Brain microvascular endothelial cell (primary cell): ENCODE results near the gene SHISA9.

Experiments used
- DNase-seq: peaks from one replicate; pipeline ENCODE4 v3.0.0-alpha.2; 2020
- H3K27ac ChIP-seq: fragments of 250-450 bp; sonication (Bioruptor Pico); 2 replicates; pipeline ENCODE4 v1.5.1; 2020; ENCODE audit warnings: mild to moderate bottlenecking, moderate library complexity
- H3K27me3 ChIP-seq: fragments of 250-450 bp; sonication (Bioruptor Pico); replicated peaks from 2 replicates; pipeline ENCODE4 v1.5.1; 2020; ENCODE audit warnings: mild to moderate bottlenecking
- H3K36me3 ChIP-seq: fragments of 250-450 bp; sonication (Bioruptor Pico); replicated peaks from 2 replicates; pipeline ENCODE4 v1.5.1; 2020; ENCODE audit warnings: mild to moderate bottlenecking
- H3K4me3 ChIP-seq: 2 replicates; pipeline ENCODE4 v1.5.1; 2011; ENCODE audit warnings: low read depth, mild to moderate bottlenecking, control low read depth, low read length, moderate library complexity
- CTCF ChIP-seq: IDR thresholded peaks from 2 replicates; pipeline ENCODE4 v1.5.1; 2011; ENCODE audit warnings: low read depth, mild to moderate bottlenecking, moderate library complexity, low read length, control low read depth, inconsistent platforms; ENCODE audit errors: missing control alignments
- in situ Hi-C: cut with HindIII; loops from 2 replicates; pipeline ENCODE4 v1.10.0; 2017; ENCODE audit warnings: low sequenced_read_pairs, low pct_ligation_motif_present

SHISA9 gene

GRCh38 chr16:13012601-13013000, 111.2 kb downstream of the SHISA9 start:
- Histone ChIP-seq H3K36me3 (no peaks in the 10 kb centered on the region), H3K4me3 (no peak overlapping the region), H3K27ac (no peak overlapping the region), H3K27me3 (no peaks in the 10 kb centered on the region)
- in situ Hi-C loops, result no loop called here
- DNase-seq, result no peak
- TF ChIP-seq CTCF, result no peak

- no peak overlapping the region for H3K4me3 ChIP-seq
- H3K36me3 ChIP-seq, result no peaks in the 10 kb centered on the region
- no peaks in the 10 kb centered on the region for H3K27me3 ChIP-seq
- no peak for DNase-seq
- in situ Hi-C loops, result no loop called here
- H3K27ac ChIP-seq, result no peak overlapping the region
- no peak for TF ChIP-seq CTCF
Measured at GRCh38 chr16:13013043-13013442, 111.6 kb downstream of the SHISA9 start.

- H3K27ac ChIP-seq, result no peak overlapping the region
- DNase-seq, result no peak
- no peaks in the 10 kb centered on the region for H3K36me3 ChIP-seq
- in situ Hi-C loops, result no loop called here
- H3K4me3 ChIP-seq, result no peak overlapping the region
- no peak for TF ChIP-seq CTCF
- H3K27me3 ChIP-seq, result no peaks in the 10 kb centered on the region
Measured at GRCh38 chr16:13014476-13014875, 113.1 kb downstream of the SHISA9 start.

GRCh38 chr16:13018026-13018425, 116.6 kb downstream of the SHISA9 start:
- no peaks in the 10 kb centered on the region for H3K27me3 ChIP-seq
- TF ChIP-seq CTCF, result no peak
- H3K27ac ChIP-seq, result no peak overlapping the region
- no peaks in the 10 kb centered on the region for H3K36me3 ChIP-seq
- H3K4me3 ChIP-seq, result no peak overlapping the region
- no peak for DNase-seq
- in situ Hi-C loops, result no loop called here

GRCh38 chr16:13021996-13022395, 120.6 kb downstream of the SHISA9 start:
- H3K36me3 ChIP-seq, result no peaks in the 10 kb centered on the region
- no peak for DNase-seq
- H3K4me3 ChIP-seq, result no peak overlapping the region
- in situ Hi-C loops, result no loop called here
- TF ChIP-seq CTCF, result no peak
- H3K27ac ChIP-seq, result no peak overlapping the region
- no peaks in the 10 kb centered on the region for H3K27me3 ChIP-seq

- no peak for TF ChIP-seq CTCF
- Histone ChIP-seq H3K27ac (no peak overlapping the region), H3K27me3 (no peaks in the 10 kb centered on the region), H3K36me3 (no peaks in the 10 kb centered on the region), H3K4me3 (no peak overlapping the region)
- no peak for DNase-seq
- in situ Hi-C loops, result no loop called here
Measured at GRCh38 chr16:13029786-13030185, 128.4 kb downstream of the SHISA9 start.
